Cardiac muscle cell (in vitro differentiated cells and primary cell): Measurements from ENCODE around the gene CHCT1. TPM values are rescaled to one million over a fixed set of nuclear protein-coding genes. Genes with fewer than 3 reads are reported as not detected.

Experiments used
- DNase-seq, 2 donors: peaks; one replicate each; pipeline versions ENCODE4 v3.0.0 to v3.0.0-alpha.2; 2010 to 2017; ENCODE audit warnings: low read depth in 1 of 2, low spot score in 1 of 2
- H3K27ac ChIP-seq: fragments of 200-600 bp; sonication (generic); 2 replicates; pipeline ENCODE4 v1.5.1; 2016
- H3K27me3 ChIP-seq: fragments of 200-600 bp; sonication (generic); 2 replicates; pipeline ENCODE4 v1.6.0; 2016; ENCODE audit warnings: control low read depth
- H3K36me3 ChIP-seq: fragments of 200-600 bp; sonication (generic); 2 replicates; pipeline ENCODE4 v1.5.1; 2016; ENCODE audit warnings: control low read depth
- H3K4me1 ChIP-seq: fragments of 200-600 bp; sonication (generic); 2 replicates; pipeline ENCODE4 v1.8.1; 2017; ENCODE audit warnings: low read depth, mild to moderate bottlenecking, mixed run types
- H3K4me3 ChIP-seq: fragments of 200-600 bp; sonication (generic); 2 replicates; pipeline ENCODE4 v1.5.1; 2016; ENCODE audit warnings: mild to moderate bottlenecking
- H3K9me3 ChIP-seq: fragments of 200-600 bp; sonication (generic); 2 replicates; pipeline ENCODE4 v1.5.1; 2017; ENCODE audit warnings: low read depth, mild to moderate bottlenecking, control low read depth
- polyA plus RNA-seq: library from polyadenylated mRNA; unstranded; fragments of >200 nt; fragmentation: Nextera tagmentation; extraction: Ambion mirVana; gene quantifications from 2 replicates; pipeline ENCODE4 v1.2.1, GENCODE V29; 2016
- total RNA-seq: library from RNA; depleted of rRNA; stranded (reverse); fragments of >200 nt; gene quantifications from 2 replicates; pipeline ENCODE4 v1.2.3, GENCODE V29; 2016
- TF ChIP-seq, protein P1 (sequence below): IDR thresholded peaks from 2 replicates; pipeline ENCODE4 v1.5.1; 2012; ENCODE audit warnings: low read depth, mild to moderate bottlenecking, low read length

The CHCT1 gene
- total and polyA plus RNA-seq, 2 experiments from 2014 or later: not detected

- TF ChIP-seq, protein P1, sequence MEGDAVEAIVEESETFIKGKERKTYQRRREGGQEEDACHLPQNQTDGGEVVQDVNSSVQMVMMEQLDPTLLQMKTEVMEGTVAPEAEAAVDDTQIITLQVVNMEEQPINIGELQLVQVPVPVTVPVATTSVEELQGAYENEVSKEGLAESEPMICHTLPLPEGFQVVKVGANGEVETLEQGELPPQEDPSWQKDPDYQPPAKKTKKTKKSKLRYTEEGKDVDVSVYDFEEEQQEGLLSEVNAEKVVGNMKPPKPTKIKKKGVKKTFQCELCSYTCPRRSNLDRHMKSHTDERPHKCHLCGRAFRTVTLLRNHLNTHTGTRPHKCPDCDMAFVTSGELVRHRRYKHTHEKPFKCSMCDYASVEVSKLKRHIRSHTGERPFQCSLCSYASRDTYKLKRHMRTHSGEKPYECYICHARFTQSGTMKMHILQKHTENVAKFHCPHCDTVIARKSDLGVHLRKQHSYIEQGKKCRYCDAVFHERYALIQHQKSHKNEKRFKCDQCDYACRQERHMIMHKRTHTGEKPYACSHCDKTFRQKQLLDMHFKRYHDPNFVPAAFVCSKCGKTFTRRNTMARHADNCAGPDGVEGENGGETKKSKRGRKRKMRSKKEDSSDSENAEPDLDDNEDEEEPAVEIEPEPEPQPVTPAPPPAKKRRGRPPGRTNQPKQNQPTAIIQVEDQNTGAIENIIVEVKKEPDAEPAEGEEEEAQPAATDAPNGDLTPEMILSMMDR: no peak
- peak in 1 of 2 donors; percentile 42 for DNase-seq
- Histone ChIP-seq H3K36me3 (peaks cover 15% of the 10 kb centered on the region), H3K4me1 (no peaks in the 10 kb centered on the region), H3K9me3 (no peaks in the 10 kb centered on the region), H3K4me3 (no peak overlapping the region), H3K27ac (peak overlapping the region; percentile 21), H3K27me3 (no peaks in the 10 kb centered on the region)
Observed at GRCh38 chr17:60442271-60443173, 20.2 kb downstream of the CHCT1 start.

DNA sequence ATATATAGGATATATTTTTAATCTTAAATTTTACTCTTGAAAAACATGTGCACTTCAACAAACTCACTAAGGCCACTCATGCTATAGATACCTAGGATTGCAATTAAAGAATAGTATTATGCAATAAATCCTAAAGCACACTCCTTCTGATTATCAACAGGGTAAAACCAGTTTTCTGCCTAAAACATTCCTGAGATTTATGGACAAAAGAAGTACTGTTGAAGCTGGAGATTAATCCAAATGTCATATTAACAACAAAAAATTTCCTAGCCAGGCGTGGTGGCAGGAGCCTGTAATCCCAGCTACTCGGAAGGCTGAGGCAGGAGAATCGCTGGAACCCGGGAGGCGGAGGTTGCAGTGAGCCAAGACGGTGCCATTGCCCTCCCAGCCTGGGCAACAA, 21.4 kb downstream of the CHCT1 start:
- TF ChIP-seq, protein P1: no peak
- no peak overlapping the region for H3K4me3 ChIP-seq
- no peak for DNase-seq
- H3K9me3 ChIP-seq: no peaks in the 10 kb centered on the region
- H3K27me3 ChIP-seq: no peaks in the 10 kb centered on the region
- H3K36me3 ChIP-seq: peaks cover 23% of the 10 kb centered on the region
- no peaks in the 10 kb centered on the region for H3K4me1 ChIP-seq
- H3K27ac ChIP-seq: peak overlapping the region; percentile 52

DNA sequence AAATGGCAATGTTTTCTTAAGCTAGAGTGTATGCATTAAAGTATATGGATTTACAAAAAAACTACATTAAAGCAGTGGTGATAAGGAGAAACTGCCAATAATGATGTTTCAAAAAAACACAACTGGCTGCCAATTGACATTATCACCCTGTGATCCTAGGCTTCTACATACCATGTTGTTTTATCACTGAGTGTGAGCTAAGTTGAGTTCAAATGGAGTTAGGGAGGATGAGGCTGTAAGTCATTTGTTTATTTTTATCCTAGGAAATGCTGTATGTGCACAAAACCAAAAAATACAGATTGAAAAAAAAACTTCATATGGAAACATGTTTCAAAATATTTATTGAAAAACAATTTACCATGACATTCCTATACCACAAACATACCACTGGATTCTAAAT, 22.9 kb downstream of the CHCT1 start:
- DNase-seq: no peak
- no peak overlapping the region for H3K27ac ChIP-seq
- H3K4me1 ChIP-seq: no peaks in the 10 kb centered on the region
- H3K36me3 ChIP-seq: peaks cover 26% of the 10 kb centered on the region
- TF ChIP-seq, protein P1: no peak
- H3K9me3 ChIP-seq: no peaks in the 10 kb centered on the region
- H3K27me3 ChIP-seq: no peaks in the 10 kb centered on the region
- H3K4me3 ChIP-seq: no peak overlapping the region

DNA sequence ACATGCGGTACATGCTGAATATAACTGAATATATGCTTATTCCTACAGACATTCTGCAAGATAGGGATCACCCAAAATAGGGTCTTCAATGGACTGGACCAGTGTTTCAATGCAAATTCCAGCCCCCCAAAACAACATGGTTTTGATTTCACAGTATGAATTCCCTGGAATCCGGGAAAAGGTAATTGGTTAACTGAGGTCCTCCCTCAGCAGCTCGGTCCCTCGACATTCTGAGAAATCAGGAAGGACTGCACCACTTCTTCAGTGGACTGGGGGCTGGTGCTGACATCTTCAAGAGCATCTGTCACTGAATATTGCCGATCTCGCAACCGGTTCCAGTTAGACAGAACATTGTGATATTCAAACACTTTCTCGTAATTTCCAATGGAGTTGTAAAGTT, 25.1 kb downstream of the CHCT1 start:
- DNase-seq: no peak
- H3K36me3 ChIP-seq: peaks cover 41% of the 10 kb centered on the region
- TF ChIP-seq, protein P1: no peak
- no peaks in the 10 kb centered on the region for H3K27me3 ChIP-seq
- no peak overlapping the region for H3K4me3 ChIP-seq
- no peaks in the 10 kb centered on the region for H3K4me1 ChIP-seq
- H3K27ac ChIP-seq: no peak overlapping the region
- H3K9me3 ChIP-seq: no peaks in the 10 kb centered on the region

GRCh38 chr17:60451071-60451470, 28.8 kb downstream of the CHCT1 start:
- no peaks in the 10 kb centered on the region for H3K4me1 ChIP-seq
- no peak overlapping the region for H3K27ac ChIP-seq
- no peak for DNase-seq
- TF ChIP-seq, protein P1: no peak
- no peaks in the 10 kb centered on the region for H3K27me3 ChIP-seq
- no peak overlapping the region for H3K4me3 ChIP-seq
- peaks cover 77% of the 10 kb centered on the region for H3K36me3 ChIP-seq
- H3K9me3 ChIP-seq: no peaks in the 10 kb centered on the region
